ENCODE measurements around the gene MTG2. TPM values are rescaled to one million over a fixed set of nuclear protein-coding genes. Genes with fewer than 3 reads are reported as not detected.

The MTG2 gene
- total and polyA plus RNA-seq, 2 of the 8 experiments (the other 6 are each of a cell fraction or from before 2014, with no cell fraction given), result 14.4 to 22.8 TPM

DNA sequence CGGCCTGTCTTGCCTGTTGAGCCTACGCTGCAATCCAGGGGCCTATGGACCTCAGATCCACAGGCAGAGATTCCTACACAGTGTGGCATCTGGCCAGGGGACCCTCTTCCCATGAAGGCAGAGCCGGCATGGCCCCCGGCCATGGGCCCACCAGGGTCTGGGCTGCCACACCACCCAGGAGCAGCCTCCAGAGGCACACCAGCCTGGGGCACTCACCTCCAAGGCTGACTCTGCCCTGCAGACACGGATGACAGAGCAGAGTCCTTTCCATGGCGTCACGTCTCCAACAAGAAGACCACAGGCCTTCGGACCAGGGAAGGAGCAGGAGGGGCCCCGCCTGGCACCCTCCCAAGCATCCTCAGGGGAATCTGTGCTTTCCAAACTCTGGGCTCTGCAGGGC, 40.7 kb downstream of the MTG2 start:
- Histone ChIP-seq H3K4ac (replicated peaks; ENCODE audit: insufficient read length, low read depth, low read length) (no peak overlapping the region), H2BK20ac (ENCODE audit: low read length) (no peak overlapping the region), H3K4me1 (replicated peaks in 1 of 4; ENCODE audit: control insufficient read depth in 3 of 4, insufficient read depth in 4 of 4, low read length in 3 of 4) (peaks cover 0 to 30% (median 17%) of the 10 kb centered on the region in 4 experiments; a peak in 6 of 7 replicates), H3K79me1 (ENCODE audit: low read depth, low read length) (no peaks in the 10 kb centered on the region), H2BK15ac (ENCODE audit: low read length) (no peak overlapping the region), H2AK5ac (ENCODE audit: low read depth, low read length) (no peak overlapping the region), H3K14ac (ENCODE audit: insufficient read length) (no peak overlapping the region), H4K91ac (replicated peaks; ENCODE audit: insufficient read length, low read length) (no peak overlapping the region), H4K8ac (ENCODE audit: extremely low read depth, insufficient read depth, low read length) (no peak overlapping the region), H2BK120ac (replicated peaks; ENCODE audit: low read depth, low read length) (no peak overlapping the region), H3K23me2 (ENCODE audit: low read depth, low read length) (peaks cover 21% of the 10 kb centered on the region; the same call in 1 of the 2 replicates), H3K23ac (ENCODE audit: insufficient read length) (no peak overlapping the region), H3K27ac (ENCODE audit: low read depth, low read length) (no peak overlapping the region), H2BK5ac (ENCODE audit: low read depth, low read length) (no peak overlapping the region), H3K4me2 (ENCODE audit: insufficient read depth in 1 of 2, low read depth in 2 of 2, low read length in 2 of 2) (no peak overlapping the region), H3K4me3 (ENCODE audit: extremely low read depth in 1 of 4, insufficient read depth in 2 of 4, low read depth in 3 of 4, low read length in 4 of 4) (no peak overlapping the region), H2BK12ac (ENCODE audit: low read depth, low read length) (no peak overlapping the region), H3K79me2 (ENCODE audit: control insufficient read depth in 1 of 2, insufficient read depth in 2 of 2, low read length in 2 of 2) (no peaks in the 10 kb centered on the region), H2AFZ (ENCODE audit: low read length) (no peak overlapping the region), H4K5ac (ENCODE audit: insufficient read length, low read depth, low read length) (no peak overlapping the region), H4K20me1 (replicated peaks in 1 of 2; ENCODE audit: control insufficient read depth in 1 of 2, insufficient read depth in 2 of 2, low read length in 2 of 2) (peaks cover 3 to 11% of the 10 kb centered on the region in 2 experiments), H3K27me3 (replicated peaks in 1 of 4; ENCODE audit: control insufficient read depth in 3 of 4, extremely low read depth in 1 of 4, insufficient read depth in 3 of 4, low read length in 3 of 4) (peaks cover 5 to 53% (median 34%) of the 10 kb centered on the region in 4 experiments), H3K9ac (replicated peaks in 1 of 4; ENCODE audit: extremely low read depth in 1 of 4, low read depth in 3 of 4, low read length in 3 of 4) (no peak overlapping the region), H3K36me3 (ENCODE audit: control insufficient read depth in 2 of 4, insufficient read depth in 4 of 4, low read length in 3 of 4) (no peaks in the 10 kb centered on the region), H3K56ac (replicated peaks; ENCODE audit: insufficient read length, low read depth, low read length) (no peak overlapping the region), H3K9me3 (ENCODE audit: insufficient read depth in 2 of 2, low read depth in 1 of 2, low read length in 1 of 2) (no peaks in the 10 kb centered on the region), H3K18ac (ENCODE audit: extremely low read depth, low read length) (no peak overlapping the region)
- no peak for DNase-seq (ENCODE audit: low read depth in 1 of 2, low spot score in 2 of 2)
- FAIRE-seq, result no peak
- 91% methylated on average over 9 of the region's 9 CpGs; no CpG with 5 or more reads in 1 of the 2 experiments for WGBS, 2 experiments (ENCODE audit: extremely low coverage in 1 of 2, insufficient coverage in 1 of 2, insufficient read length in 1 of 2, insufficient replicate concordance in 2 of 2, low coverage in 1 of 2, low lambda C conversion rate in 2 of 2, missing lambda C conversion rate in 1 of 2)
- CTCF ChIA-PET (ENCODE audit: partially characterized antibody), result interaction anchor here (0.6 to 2.2 kb wide), 4 partner anchors 9 to 82 kb away, joined by 3 to 6 read pairs (median 3); no protein-coding TSS in a partner anchor
- POLR2A ChIA-PET (ENCODE audit: partially characterized antibody), result interaction anchor here (1.6 kb wide), 1 partner anchor 29 kb away, joined by 3 read pairs; no protein-coding TSS in a partner anchor
- TF ChIP-seq JUND (IDR thresholded peaks at IDR 0.05; ENCODE audit: low read length), result no peak
- TF ChIP-seq, protein P1, sequence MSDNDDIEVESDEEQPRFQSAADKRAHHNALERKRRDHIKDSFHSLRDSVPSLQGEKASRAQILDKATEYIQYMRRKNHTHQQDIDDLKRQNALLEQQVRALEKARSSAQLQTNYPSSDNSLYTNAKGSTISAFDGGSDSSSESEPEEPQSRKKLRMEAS (IDR thresholded peaks at IDR 0.05), result no peak
- TF ChIP-seq, protein P2, sequence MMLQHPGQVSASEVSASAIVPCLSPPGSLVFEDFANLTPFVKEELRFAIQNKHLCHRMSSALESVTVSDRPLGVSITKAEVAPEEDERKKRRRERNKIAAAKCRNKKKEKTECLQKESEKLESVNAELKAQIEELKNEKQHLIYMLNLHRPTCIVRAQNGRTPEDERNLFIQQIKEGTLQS (IDR thresholded peaks at IDR 0.05; ENCODE audit: insufficient read depth, low read depth, low read length), result no peak
- no peak for TF ChIP-seq TBP (IDR thresholded peaks at IDR 0.05; ENCODE audit: low read depth, low read length)
- no peak for TF ChIP-seq EGR1 (IDR thresholded peaks at IDR 0.05; ENCODE audit: borderline replicate concordance, low read depth, low read length)
- no peak for TF ChIP-seq SP2 (IDR thresholded peaks at IDR 0.05; ENCODE audit: low read length)
- no peak for TF ChIP-seq SUZ12 (IDR thresholded peaks at IDR 0.05; ENCODE audit: low read length)
- no peak for TF ChIP-seq CHD2 (IDR thresholded peaks at IDR 0.05; ENCODE audit: low read length)
- TF ChIP-seq, protein P3, sequence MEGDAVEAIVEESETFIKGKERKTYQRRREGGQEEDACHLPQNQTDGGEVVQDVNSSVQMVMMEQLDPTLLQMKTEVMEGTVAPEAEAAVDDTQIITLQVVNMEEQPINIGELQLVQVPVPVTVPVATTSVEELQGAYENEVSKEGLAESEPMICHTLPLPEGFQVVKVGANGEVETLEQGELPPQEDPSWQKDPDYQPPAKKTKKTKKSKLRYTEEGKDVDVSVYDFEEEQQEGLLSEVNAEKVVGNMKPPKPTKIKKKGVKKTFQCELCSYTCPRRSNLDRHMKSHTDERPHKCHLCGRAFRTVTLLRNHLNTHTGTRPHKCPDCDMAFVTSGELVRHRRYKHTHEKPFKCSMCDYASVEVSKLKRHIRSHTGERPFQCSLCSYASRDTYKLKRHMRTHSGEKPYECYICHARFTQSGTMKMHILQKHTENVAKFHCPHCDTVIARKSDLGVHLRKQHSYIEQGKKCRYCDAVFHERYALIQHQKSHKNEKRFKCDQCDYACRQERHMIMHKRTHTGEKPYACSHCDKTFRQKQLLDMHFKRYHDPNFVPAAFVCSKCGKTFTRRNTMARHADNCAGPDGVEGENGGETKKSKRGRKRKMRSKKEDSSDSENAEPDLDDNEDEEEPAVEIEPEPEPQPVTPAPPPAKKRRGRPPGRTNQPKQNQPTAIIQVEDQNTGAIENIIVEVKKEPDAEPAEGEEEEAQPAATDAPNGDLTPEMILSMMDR (IDR thresholded peaks at IDR 0.05; ENCODE audit: control extremely low read depth in 1 of 3, insufficient read depth in 1 of 3, low read depth in 1 of 3, low read length in 3 of 3), result no peak
- no peak for TF ChIP-seq KDM5A (IDR thresholded peaks at IDR 0.05; ENCODE audit: low read length)
- TF ChIP-seq CBX5 (IDR thresholded peaks at IDR 0.05; ENCODE audit: low read depth, low read length), result no peak
